GM12878 (cell line): ENCODE measurements around the gene DMD. TPM values are rescaled to one million over a fixed set of nuclear protein-coding genes. Genes with fewer than 3 reads are reported as not detected.

Experiments used
- ATAC-seq: fragments of 200-7000 bp; cut with Tn5 transposase; 3 replicates; pipeline ENCODE4 v1.9.1; 2020; ENCODE audit warnings: mild to moderate bottlenecking, moderate library complexity
- BruUV-seq: library from RNA; stranded (reverse); fragments of 400-500 nt; replicated peaks from 2 replicates; lab custom pipeline; 2021; lab: Mats Ljungman, UMichigan
- CTCF ChIA-PET: fragments of 300-600 bp; sonication (Branson Sonifier 250); formaldehyde crosslinking; extraction: SDS; loops from one replicate; lab custom pipeline; 2021; ENCODE audit warnings: inconsistent platforms; lab: Yijun Ruan, JAX
- POLR2A ChIA-PET: fragments of 350-600 bp; formaldehyde crosslinking; extraction: SDS; loops from one replicate; lab custom pipeline; 2021; ENCODE audit warnings: inconsistent platforms; lab: Charles Lee
- RAD21 ChIA-PET: fragments of 300-600 bp; sonication (Branson Sonifier 250); formaldehyde crosslinking; loops from one replicate; lab custom pipeline; 2023; ENCODE audit warnings: antibody characterized with exemption; ENCODE audit not compliant: unreplicated experiment; lab: Charles Lee
- SMC1A ChIA-PET: fragments of 300-600 bp; sonication (Branson Sonifier 250); formaldehyde crosslinking; loops from one replicate; lab custom pipeline; 2023; ENCODE audit not compliant: unreplicated experiment, uncharacterized antibody; lab: Charles Lee
- DNase-seq: peaks from one replicate; pipeline ENCODE4 v3.0.0-alpha.2; 2011; ENCODE audit warnings: low read depth, low spot score
- FAIRE-seq: peaks from 3 replicates; lab custom pipeline; 2011; peaks lifted over from hg19 to GRCh38; lab: Jason Lieb, UNC
- H2AFZ ChIP-seq: 2 replicates; pipeline ENCODE4 v1.6.0; 2011; ENCODE audit warnings: low read depth, low read length, control low read depth; ENCODE audit not compliant: control insufficient read depth
- H3K27ac ChIP-seq: 2 replicates; pipeline ENCODE4 v1.5.1; 2011; ENCODE audit warnings: control low read depth; ENCODE audit not compliant: control insufficient read depth, insufficient read depth
- H3K27me3 ChIP-seq, 2 experiments: replicated peaks in 1 of 2; 2 replicates each; pipeline versions ENCODE4 v1.6.0 to v1.6.1; 2011; ENCODE audit warnings: low read length in 1 of 2; ENCODE audit not compliant: control insufficient read depth in 2 of 2, insufficient read depth in 2 of 2
- H3K36me3 ChIP-seq, 2 experiments: 2 replicates each; pipeline ENCODE4 v1.5.1; 2011; ENCODE audit warnings: low read length in 1 of 2; ENCODE audit not compliant: control insufficient read depth in 2 of 2, insufficient read depth in 2 of 2
- H3K4me1 ChIP-seq: 2 replicates; pipeline ENCODE4 v1.6.1; 2011; ENCODE audit warnings: mild to moderate bottlenecking, low read length, moderate library complexity, mixed read lengths; ENCODE audit not compliant: control insufficient read depth, insufficient read depth
- H3K4me2 ChIP-seq: 2 replicates; pipeline ENCODE4 v1.6.0; 2011; ENCODE audit warnings: control low read depth; ENCODE audit not compliant: control insufficient read depth, insufficient read depth
- H3K4me3 ChIP-seq: fragments of 200-600 bp; sonication (generic); 2 replicates; pipeline ENCODE4 v1.5.1; 2016
- H3K79me2 ChIP-seq: 2 replicates; pipeline ENCODE4 v1.6.0; 2011; ENCODE audit warnings: low read length; ENCODE audit not compliant: control insufficient read depth, insufficient read depth
- H3K9ac ChIP-seq: 2 replicates; pipeline ENCODE4 v1.8.0; 2011; ENCODE audit warnings: low read length, control low read depth, mixed read lengths; ENCODE audit not compliant: control insufficient read depth, insufficient read depth
- H3K9me3 ChIP-seq: replicated peaks from 3 replicates; pipeline ENCODE4 v1.5.1; 2011; ENCODE audit warnings: mild to moderate bottlenecking, low read length; ENCODE audit not compliant: control insufficient read depth, insufficient read depth
- H4K20me1 ChIP-seq: 2 replicates; pipeline ENCODE4 v1.6.0; 2011; ENCODE audit not compliant: control insufficient read depth, insufficient read depth
- CBFB ChIP-seq: IDR thresholded peaks from 2 replicates; pipeline ENCODE4 v1.6.1; 2016; ENCODE audit warnings: antibody characterized with exemption, low read depth
- CHD1 ChIP-seq: IDR thresholded peaks from 2 replicates; pipeline ENCODE4 v1.6.1; 2012; ENCODE audit warnings: low read depth, low read length, improper control_type of control experiment
- CHD2 ChIP-seq: IDR thresholded peaks from 2 replicates; pipeline ENCODE4 v1.6.1; 2011; ENCODE audit warnings: low read depth, low read length, improper control_type of control experiment, borderline replicate concordance
- EP300 ChIP-seq, 2 experiments: fragments of 150-350 bp in 1 of 2; IDR thresholded peaks; 2 replicates each; pipeline ENCODE4 v1.6.1; 2011 to 2012; ENCODE audit warnings: low read depth in 2 of 2, low read length in 2 of 2, borderline replicate concordance in 1 of 2, improper control_type of control experiment in 1 of 2, inconsistent platforms in 1 of 2; ENCODE audit not compliant: control insufficient read depth in 1 of 2
- ETV6 ChIP-seq, 2 experiments: fragments of 450-650 bp in 1 of 2; IDR thresholded peaks in 1 of 2; conservative IDR thresholded peaks in 1 of 2; 2 replicates each; pipeline ENCODE4 v1.6.1; 2014; ENCODE audit warnings: antibody characterized with exemption in 1 of 2, borderline replicate concordance in 1 of 2, low read depth in 1 of 2, mild to moderate bottlenecking in 1 of 2, moderate library complexity in 1 of 2
- EZH2 ChIP-seq: IDR thresholded peaks from 2 replicates; pipeline ENCODE4 v1.6.1; 2012; ENCODE audit warnings: low read depth, mild to moderate bottlenecking, control low read depth, inconsistent platforms, low read length, borderline replicate concordance; ENCODE audit not compliant: control insufficient read depth
- FOS ChIP-seq: IDR thresholded peaks from 3 replicates; pipeline ENCODE4 v1.6.1; 2011; ENCODE audit warnings: borderline replicate concordance; ENCODE audit not compliant: insufficient read length; ENCODE audit errors: extremely low read depth
- FOXM1 ChIP-seq: IDR thresholded peaks from 2 replicates; pipeline ENCODE4 v1.6.1; 2012; ENCODE audit warnings: low read depth, mild to moderate bottlenecking, inconsistent platforms, low read length, moderate library complexity
- JUND ChIP-seq: IDR thresholded peaks from 2 replicates; pipeline ENCODE4 v1.6.1; 2012; ENCODE audit warnings: low read depth, mild to moderate bottlenecking, low read length, improper control_type of control experiment, moderate library complexity
- MYC ChIP-seq: IDR thresholded peaks from 2 replicates; pipeline ENCODE4 v1.6.1; 2011; ENCODE audit warnings: mild to moderate bottlenecking, low read length, moderate library complexity, inconsistent platforms; ENCODE audit not compliant: insufficient read depth, insufficient replicate concordance, insufficient read length, severe bottlenecking
- NFIC ChIP-seq: IDR thresholded peaks from 2 replicates; pipeline ENCODE4 v1.6.1; 2012; ENCODE audit warnings: low read depth, mild to moderate bottlenecking, inconsistent platforms, low read length, moderate library complexity
- POLR2A ChIP-seq: IDR thresholded peaks from 2 replicates; pipeline ENCODE4 v1.6.1; 2011; ENCODE audit warnings: low read depth, mild to moderate bottlenecking, low read length
- RBBP5 ChIP-seq: fragments of 200-600 bp; sonication (generic); conservative IDR thresholded peaks from 2 replicates; pipeline ENCODE4 v1.6.1; 2016
- SPI1 ChIP-seq: IDR thresholded peaks from 2 replicates; pipeline ENCODE4 v1.6.1; 2011; ENCODE audit warnings: low read depth, mild to moderate bottlenecking, low read length, moderate library complexity, borderline replicate concordance; ENCODE audit not compliant: insufficient read depth
- STAT1 ChIP-seq: fragments of 450-650 bp; conservative IDR thresholded peaks from 2 replicates; pipeline ENCODE4 v1.6.1; 2014; ENCODE audit warnings: antibody characterized with exemption, mild to moderate bottlenecking
- YBX1 ChIP-seq: fragments of 450-650 bp; IDR thresholded peaks from 2 replicates; pipeline ENCODE4 v1.6.1; 2016; ENCODE audit warnings: antibody characterized with exemption
- ZNF24 ChIP-seq: fragments of 450-650 bp; IDR thresholded peaks from 2 replicates; pipeline ENCODE4 v1.6.1; 2017; ENCODE audit warnings: antibody characterized with exemption, mild to moderate bottlenecking
- ZNF274 ChIP-seq: IDR thresholded peaks from one replicate; pipeline ENCODE4 v1.8.0; 2011; ENCODE audit not compliant: insufficient read length, insufficient read depth
- WGBS: methylation state at CpG from one replicate; pipeline ENCODE4 v1.1.6; 2016; ENCODE audit warnings: low lambda C conversion rate; ENCODE audit not compliant: insufficient replicate concordance, insufficient coverage; ENCODE audit errors: missing lambda C conversion rate; 5-methylcytosine and 5-hydroxymethylcytosine counted together
- in situ Hi-C: fragments of 300-500 bp; cut with MboI; formaldehyde crosslinking; loops from 9 replicates; pipeline ENCODE4 v1.14.3; 2018; ENCODE audit warnings: mixed read lengths
- intact Hi-C: fragments of 100-400 bp; cut with micrococcal nuclease; formaldehyde crosslinking; loops from one replicate; pipeline ENCODE4 v1.14.2; 2022; ENCODE audit not compliant: unreplicated experiment
- polyA plus RNA-seq, 11 experiments: library from polyadenylated mRNA; depleted of rRNA in 4 of 11; unstranded in 6 of 11; stranded (reverse) in 5 of 11; fragments of >200 nt; fragmentation: Nextera tagmentation in 4 of 11; fragmentation: Illumina TruSeq in 1 of 11; extraction: Ambion mirVana in 4 of 11; extraction: Trizol in 1 of 11; gene quantifications; 1 replicate in 1 of 11; 2 replicates in 10 of 11; pipeline versions ENCODE4 v1.2.1 to v1.2.3, GENCODE V29; 2011 to 2016; ENCODE audit warnings: inconsistent platforms in 2 of 11, missing spikeins in 2 of 11, low read depth in 1 of 11
- total RNA-seq, 4 experiments: library from RNA; depleted of rRNA in 3 of 4; stranded (reverse); fragments of >200 nt in 3 of 4; fragmentation: Illumina TruSeq in 1 of 4; extraction: Trizol in 1 of 4; gene quantifications; 2 replicates each; pipeline versions ENCODE4 v1.2.1 to v1.2.3, GENCODE V29; 2013 to 2021
- TF ChIP-seq, protein P1 (sequence below): IDR thresholded peaks from 2 replicates; pipeline ENCODE4 v1.6.1; 2012; ENCODE audit warnings: low read depth, low read length, improper control_type of control experiment
- TF ChIP-seq, protein P2 (sequence below): fragments of 450-650 bp; IDR thresholded peaks from 2 replicates; pipeline ENCODE4 v1.6.1; 2018; ENCODE audit warnings: borderline replicate concordance, mild to moderate bottlenecking; ENCODE audit not compliant: partially characterized antibody

DMD gene
- total and polyA plus RNA-seq, 10 of the 15 experiments (the other 5 are each of a cell fraction or from before 2014, with no cell fraction given), result 1.4 to 24.3 (median 4.3) TPM

DNA sequence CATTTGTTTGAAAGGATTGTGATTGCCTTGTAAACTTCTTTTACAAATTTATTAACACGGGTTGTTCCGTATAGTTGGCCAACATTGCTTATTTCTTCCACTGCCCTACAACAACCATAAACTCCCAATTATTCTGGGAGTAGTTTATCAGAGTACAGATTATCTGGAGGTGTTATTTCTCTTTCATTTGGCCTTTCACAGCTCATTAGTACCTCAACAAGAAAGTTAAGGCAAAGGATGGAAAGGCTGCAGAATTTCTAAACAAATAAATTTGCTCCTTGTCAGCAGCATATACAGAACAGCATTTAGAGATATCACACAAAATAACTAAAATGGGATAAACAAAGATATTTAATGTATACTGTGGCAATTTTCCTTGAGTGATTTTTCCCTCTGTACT lies 548.8 kb downstream of the DMD start:
- Histone ChIP-seq H2AFZ (no peak overlapping the region), H3K27me3 (no peaks in the 10 kb centered on the region), H3K4me3 (no peak overlapping the region), H3K79me2 (no peaks in the 10 kb centered on the region), H3K4me1 (no peaks in the 10 kb centered on the region), H3K9me3 (no peaks in the 10 kb centered on the region), H3K9ac (no peak overlapping the region), H3K27ac (no peak overlapping the region), H4K20me1 (no peaks in the 10 kb centered on the region), H3K36me3 (no peaks in the 10 kb centered on the region), H3K4me2 (no peak overlapping the region)
- in situ Hi-C loops (no loop called here), intact Hi-C loops (no loop called here)
- POLR2A ChIA-PET, result no interaction called here
- FAIRE-seq (no peak), DNase-seq (no peak), ATAC-seq (no peak)
- CTCF ChIA-PET, result no interaction called here
- WGBS, result 83% methylated on average over 2 of the region's 2 CpGs
- TF ChIP-seq SPI1, result no peak
- TF ChIP-seq FOXM1, result no peak
- no peak for TF ChIP-seq CHD1
- no peak for TF ChIP-seq JUND
- TF ChIP-seq EP300 (IDR thresholded peaks at IDR 0.05; ENCODE audit: borderline replicate concordance in 1 of 2, control insufficient read depth in 1 of 2, low read depth in 2 of 2, low read length in 2 of 2), result no peak
- no peak for TF ChIP-seq EZH2
- no peak for TF ChIP-seq ZNF274
- no peak for TF ChIP-seq STAT1
- no peak for TF ChIP-seq ETV6 (conservative IDR thresholded peaks at IDR 0.05 in 1 of 2, IDR thresholded peaks at IDR 0.05 in 1 of 2; ENCODE audit: borderline replicate concordance in 1 of 2, low read depth in 1 of 2)
- no peak for TF ChIP-seq YBX1
- TF ChIP-seq, protein P1, sequence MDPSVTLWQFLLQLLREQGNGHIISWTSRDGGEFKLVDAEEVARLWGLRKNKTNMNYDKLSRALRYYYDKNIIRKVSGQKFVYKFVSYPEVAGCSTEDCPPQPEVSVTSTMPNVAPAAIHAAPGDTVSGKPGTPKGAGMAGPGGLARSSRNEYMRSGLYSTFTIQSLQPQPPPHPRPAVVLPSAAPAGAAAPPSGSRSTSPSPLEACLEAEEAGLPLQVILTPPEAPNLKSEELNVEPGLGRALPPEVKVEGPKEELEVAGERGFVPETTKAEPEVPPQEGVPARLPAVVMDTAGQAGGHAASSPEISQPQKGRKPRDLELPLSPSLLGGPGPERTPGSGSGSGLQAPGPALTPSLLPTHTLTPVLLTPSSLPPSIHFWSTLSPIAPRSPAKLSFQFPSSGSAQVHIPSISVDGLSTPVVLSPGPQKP, result no peak
- TF ChIP-seq, protein P2, sequence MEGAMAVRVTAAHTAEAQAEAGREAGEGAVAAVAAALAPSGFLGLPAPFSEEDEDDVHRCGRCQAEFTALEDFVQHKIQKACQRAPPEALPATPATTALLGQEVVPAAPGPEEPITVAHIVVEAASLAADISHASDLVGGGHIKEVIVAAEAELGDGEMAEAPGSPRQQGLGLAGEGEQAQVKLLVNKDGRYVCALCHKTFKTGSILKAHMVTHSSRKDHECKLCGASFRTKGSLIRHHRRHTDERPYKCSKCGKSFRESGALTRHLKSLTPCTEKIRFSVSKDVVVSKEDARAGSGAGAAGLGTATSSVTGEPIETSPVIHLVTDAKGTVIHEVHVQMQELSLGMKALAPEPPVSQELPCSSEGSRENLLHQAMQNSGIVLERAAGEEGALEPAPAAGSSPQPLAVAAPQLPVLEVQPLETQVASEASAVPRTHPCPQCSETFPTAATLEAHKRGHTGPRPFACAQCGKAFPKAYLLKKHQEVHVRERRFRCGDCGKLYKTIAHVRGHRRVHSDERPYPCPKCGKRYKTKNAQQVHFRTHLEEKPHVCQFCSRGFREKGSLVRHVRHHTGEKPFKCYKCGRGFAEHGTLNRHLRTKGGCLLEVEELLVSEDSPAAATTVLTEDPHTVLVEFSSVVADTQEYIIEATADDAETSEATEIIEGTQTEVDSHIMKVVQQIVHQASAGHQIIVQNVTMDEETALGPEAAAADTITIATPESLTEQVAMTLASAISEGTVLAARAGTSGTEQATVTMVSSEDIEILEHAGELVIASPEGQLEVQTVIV, result no peak
- no peak for TF ChIP-seq CHD2
- no peak for TF ChIP-seq POLR2A
- TF ChIP-seq NFIC, result no peak
- no peak for TF ChIP-seq ZNF24
- TF ChIP-seq FOS, result no peak
- TF ChIP-seq RBBP5, result no peak
- no peak for TF ChIP-seq MYC
- no peak for TF ChIP-seq CBFB
- BruUV-seq, result no TSS peak
- RAD21 ChIA-PET, result no interaction called here
- SMC1A ChIA-PET, result no interaction called here
